ENCODE measurements around the gene CHAF1A. TPM values are rescaled to one million over a fixed set of nuclear protein-coding genes. Genes with fewer than 3 reads are reported as not detected.

Gene CHAF1A
- total RNA-seq, 2 donors from 2014 or later = 2.6 to 5.0 TPM

DNA sequence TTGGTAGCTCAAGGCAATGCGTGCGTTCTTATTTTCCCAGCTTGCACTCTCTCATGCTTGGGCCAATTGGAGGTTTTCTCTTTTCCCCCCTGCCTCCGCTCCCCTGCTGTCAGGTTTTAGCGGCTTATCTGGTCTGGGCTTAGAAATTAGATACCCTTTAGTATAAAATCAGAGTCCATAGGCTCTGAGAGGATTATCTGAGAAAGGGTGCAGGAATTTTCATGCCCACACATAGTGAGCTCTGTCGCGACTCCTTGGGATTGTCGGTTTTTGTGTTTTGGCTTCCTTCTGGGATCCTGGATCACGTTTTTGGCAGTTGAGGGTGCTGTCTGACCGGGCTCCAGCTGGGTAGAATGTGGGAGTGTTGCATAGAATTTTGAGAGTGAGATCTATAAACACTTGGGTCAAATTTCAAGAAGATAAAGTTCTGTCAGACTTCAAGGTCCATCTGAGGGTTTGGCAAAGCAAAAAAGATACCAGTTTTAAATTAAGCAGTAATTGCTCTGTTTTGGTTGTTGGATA is 12.4 kb downstream of the CHAF1A start:
- H3K9me3 ChIP-seq = no peaks in the 10 kb centered on the region
- H3K4me3 ChIP-seq = peak overlapping the region in 1 of 2 donors; percentile 6
- DNase-seq (ENCODE audit: low spot score) = no peak
- peaks cover 0 to 9% of the 10 kb centered on the region in 2 donors for H3K4me1 ChIP-seq
- no peaks in the 10 kb centered on the region for H3K27me3 ChIP-seq
- peak overlapping the region in 1 of 2 donors; percentile 5 for H3K27ac ChIP-seq
- peaks cover 4% of the 10 kb centered on the region for H3K36me3 ChIP-seq
- TF ChIP-seq, protein P1, sequence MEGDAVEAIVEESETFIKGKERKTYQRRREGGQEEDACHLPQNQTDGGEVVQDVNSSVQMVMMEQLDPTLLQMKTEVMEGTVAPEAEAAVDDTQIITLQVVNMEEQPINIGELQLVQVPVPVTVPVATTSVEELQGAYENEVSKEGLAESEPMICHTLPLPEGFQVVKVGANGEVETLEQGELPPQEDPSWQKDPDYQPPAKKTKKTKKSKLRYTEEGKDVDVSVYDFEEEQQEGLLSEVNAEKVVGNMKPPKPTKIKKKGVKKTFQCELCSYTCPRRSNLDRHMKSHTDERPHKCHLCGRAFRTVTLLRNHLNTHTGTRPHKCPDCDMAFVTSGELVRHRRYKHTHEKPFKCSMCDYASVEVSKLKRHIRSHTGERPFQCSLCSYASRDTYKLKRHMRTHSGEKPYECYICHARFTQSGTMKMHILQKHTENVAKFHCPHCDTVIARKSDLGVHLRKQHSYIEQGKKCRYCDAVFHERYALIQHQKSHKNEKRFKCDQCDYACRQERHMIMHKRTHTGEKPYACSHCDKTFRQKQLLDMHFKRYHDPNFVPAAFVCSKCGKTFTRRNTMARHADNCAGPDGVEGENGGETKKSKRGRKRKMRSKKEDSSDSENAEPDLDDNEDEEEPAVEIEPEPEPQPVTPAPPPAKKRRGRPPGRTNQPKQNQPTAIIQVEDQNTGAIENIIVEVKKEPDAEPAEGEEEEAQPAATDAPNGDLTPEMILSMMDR (IDR thresholded peaks at IDR 0.05) = no peak

- TF ChIP-seq, protein P1 (IDR thresholded peaks at IDR 0.05) = no peak
- no peak for DNase-seq (ENCODE audit: low spot score)
- Histone ChIP-seq H3K27ac (peak overlapping the region in 1 of 2 donors; percentile 11), H3K4me1 (peaks cover 0 to 9% of the 10 kb centered on the region in 2 donors), H3K4me3 (peak overlapping the region in 1 of 2 donors; percentile 6), H3K9me3 (no peaks in the 10 kb centered on the region), H3K27me3 (no peaks in the 10 kb centered on the region), H3K36me3 (peaks cover 4% of the 10 kb centered on the region)
These were observed 12.9 kb downstream of the CHAF1A start for GRCh38 chr19:4415352-4415751.

DNA sequence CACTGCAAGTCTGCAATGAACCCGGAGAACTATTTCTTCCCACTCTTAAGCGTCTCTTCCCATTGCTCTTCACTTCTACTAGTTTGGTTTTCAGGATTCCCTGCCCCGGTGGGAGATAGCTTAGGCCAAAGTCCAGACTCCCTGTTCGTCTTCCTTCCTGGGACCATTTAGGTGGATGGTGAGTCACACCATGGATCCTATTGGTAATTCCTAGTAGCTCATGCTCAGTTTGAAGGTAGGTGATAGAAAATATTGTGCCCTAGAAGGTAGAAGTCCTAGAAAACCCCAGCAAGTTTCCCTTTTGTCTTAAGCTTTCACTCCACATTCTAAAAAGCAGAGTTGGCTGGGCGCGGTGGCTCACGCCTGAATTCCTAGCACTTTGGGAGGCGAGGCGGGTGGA is 13.8 kb downstream of the CHAF1A start:
- Histone ChIP-seq H3K4me1 (peaks cover 0 to 9% of the 10 kb centered on the region in 2 donors), H3K9me3 (no peaks in the 10 kb centered on the region), H3K27me3 (no peaks in the 10 kb centered on the region), H3K4me3 (no peak overlapping the region), H3K27ac (no peak overlapping the region), H3K36me3 (no peaks in the 10 kb centered on the region)
- no peak for DNase-seq (ENCODE audit: low spot score)
- TF ChIP-seq, protein P1 (IDR thresholded peaks at IDR 0.05) = no peak

GRCh38 chr19:4423416-4424126 is 21.1 kb downstream of the CHAF1A start:
- H3K27me3 ChIP-seq = no peaks in the 10 kb centered on the region
- H3K36me3 ChIP-seq = no peaks in the 10 kb centered on the region
- H3K4me3 ChIP-seq = no peak overlapping the region
- TF ChIP-seq, protein P1 (IDR thresholded peaks at IDR 0.05) = no peak
- H3K9me3 ChIP-seq = no peaks in the 10 kb centered on the region
- DNase-seq (ENCODE audit: low spot score) = no peak
- no peak overlapping the region for H3K27ac ChIP-seq
- no peaks in the 10 kb centered on the region for H3K4me1 ChIP-seq

DNA sequence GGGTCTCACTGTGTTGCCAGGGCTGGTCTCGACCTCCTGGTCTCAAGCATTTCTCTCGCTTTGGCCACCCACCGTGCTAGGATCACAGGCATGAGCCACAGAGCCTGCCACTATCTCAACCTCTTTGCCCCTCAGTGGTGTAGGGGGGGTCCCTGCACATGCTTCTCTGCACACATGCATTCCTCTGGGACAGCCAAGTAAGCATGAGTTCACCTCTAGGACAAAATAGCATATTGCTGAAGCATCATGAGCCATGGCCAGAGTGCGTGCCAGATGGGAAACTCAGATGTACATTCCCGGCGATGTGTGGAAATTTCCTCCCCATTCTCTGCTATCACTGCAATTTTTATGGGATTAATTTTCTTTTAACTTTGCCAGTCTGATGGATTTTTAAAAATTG is 23.1 kb downstream of the CHAF1A start:
- Histone ChIP-seq H3K4me3 (no peak overlapping the region), H3K4me1 (no peaks in the 10 kb centered on the region), H3K27me3 (no peaks in the 10 kb centered on the region), H3K36me3 (no peaks in the 10 kb centered on the region), H3K9me3 (no peaks in the 10 kb centered on the region), H3K27ac (no peak overlapping the region)
- DNase-seq (ENCODE audit: low spot score) = no peak
- TF ChIP-seq, protein P1 (IDR thresholded peaks at IDR 0.05) = no peak
